CD8-positive, alpha-beta memory T cell (primary cell): ENCODE results near the gene GLCE. TPM values are rescaled to one million over a fixed set of nuclear protein-coding genes. Genes with fewer than 3 reads are reported as not detected.

Experiments
- CTCF ChIA-PET: fragments of 350-600 bp; sonication (Branson Sonifier 250); formaldehyde crosslinking; loops from one replicate; lab custom pipeline; 2021; ENCODE audit warnings: antibody characterized with exemption; lab: Charles Lee
- POLR2A ChIA-PET: fragments of 350-600 bp; sonication (Branson Sonifier 250); formaldehyde crosslinking; loops from one replicate; lab custom pipeline; 2021; ENCODE audit warnings: antibody characterized with exemption; lab: Charles Lee
- DNase-seq, 5 donors: peaks; one replicate each; pipeline versions ENCODE4 v3.0.0 to v3.0.0-alpha.2; 2020 to 2022; ENCODE audit warnings: mixed read lengths in 1 of 5
- H3K27ac ChIP-seq: one replicate; pipeline ENCODE4 v1.7.0; 2013; ENCODE audit warnings: low read depth, mild to moderate bottlenecking, low read length, moderate library complexity
- H3K27me3 ChIP-seq: 2 replicates; pipeline ENCODE4 v1.7.0; 2013; ENCODE audit warnings: low read length, mild to moderate bottlenecking; ENCODE audit not compliant: insufficient read depth, poor library complexity, severe bottlenecking
- H3K36me3 ChIP-seq: 2 replicates; pipeline ENCODE4 v1.7.0; 2013; ENCODE audit warnings: mild to moderate bottlenecking, low read length, moderate library complexity; ENCODE audit not compliant: insufficient read depth
- H3K4me1 ChIP-seq: 2 replicates; pipeline ENCODE4 v1.7.0; 2013; ENCODE audit warnings: mild to moderate bottlenecking, low read length, moderate library complexity; ENCODE audit not compliant: insufficient read depth
- H3K4me3 ChIP-seq: 2 replicates; pipeline ENCODE4 v1.7.0; 2013; ENCODE audit warnings: mild to moderate bottlenecking, low read length
- H3K9me3 ChIP-seq: 2 replicates; pipeline ENCODE4 v1.7.0; 2013; ENCODE audit warnings: mild to moderate bottlenecking, low read length
- H3K27ac Mint-ChIP-seq, 8 donors: one replicate each; pipeline ENCODE4 v1.8.0; 2020 to 2021; ENCODE audit warnings: mixed read lengths in 8 of 8, mild to moderate bottlenecking in 6 of 8, inconsistent platforms in 3 of 8, moderate library complexity in 3 of 8
- H3K27me3 Mint-ChIP-seq, 2 donors: one replicate each; pipeline ENCODE4 v1.8.0; 2020 to 2021; ENCODE audit warnings: mixed read lengths in 2 of 2, mild to moderate bottlenecking in 1 of 2, moderate library complexity in 1 of 2
- H3K36me3 Mint-ChIP-seq, 3 donors: one replicate each; pipeline ENCODE4 v1.8.0; 2020 to 2021; ENCODE audit warnings: mixed read lengths in 3 of 3, inconsistent platforms in 1 of 3, mild to moderate bottlenecking in 1 of 3
- H3K4me1 Mint-ChIP-seq, 3 donors: one replicate each; pipeline ENCODE4 v1.8.0; 2020 to 2021; ENCODE audit warnings: mixed read lengths in 3 of 3, inconsistent platforms in 1 of 3, mild to moderate bottlenecking in 1 of 3
- H3K4me3 Mint-ChIP-seq, 7 donors: one replicate each; pipeline ENCODE4 v1.8.0; 2020 to 2021; ENCODE audit warnings: mixed read lengths in 7 of 7, mild to moderate bottlenecking in 6 of 7, moderate library complexity in 4 of 7, inconsistent platforms in 2 of 7
- H3K9me3 Mint-ChIP-seq, 5 donors: one replicate each; pipeline ENCODE4 v1.8.0; 2020 to 2022; ENCODE audit warnings: mixed read lengths in 5 of 5, mild to moderate bottlenecking in 3 of 5, moderate library complexity in 2 of 5, inconsistent platforms in 1 of 5
- polyA plus RNA-seq: library from polyadenylated mRNA; unstranded; fragments of 300-500 nt; fragmentation: Illumina TruSeq; gene quantifications from one replicate; pipeline ENCODE4 v1.2.3, GENCODE V29; 2021
- total RNA-seq, 2 experiments: library from RNA; stranded (reverse); gene quantifications; one replicate each; pipeline ENCODE4 v1.2.3, GENCODE V29; 2021

Gene GLCE
- total and polyA plus RNA-seq, 3 experiments from 2014 or later, result 5.4 to 8.4 (median 5.7) TPM

DNA sequence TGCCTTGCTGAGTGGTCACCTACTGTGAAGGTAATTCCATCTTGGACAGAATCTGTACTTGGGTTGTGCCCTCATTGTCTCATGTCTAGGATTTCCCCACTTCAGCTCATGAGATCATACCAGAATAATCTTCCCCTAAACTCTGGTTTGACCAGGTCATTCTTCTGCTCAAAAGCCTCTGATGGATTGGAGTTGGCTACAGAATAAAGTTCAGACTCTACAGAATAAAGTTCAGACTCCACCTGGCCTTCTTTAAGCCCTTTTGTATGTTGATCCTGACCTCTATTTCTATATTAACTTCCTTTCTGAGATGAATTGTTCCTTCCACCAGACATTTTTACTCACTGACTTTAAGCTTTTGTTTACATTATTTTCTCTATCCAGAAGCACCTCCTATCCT is 6.4 kb upstream of the GLCE start:
- Mint-ChIP-seq H3K27ac (no peak overlapping the region), H3K4me1 (peaks cover under 1 to 2% (median 1%) of the 10 kb centered on the region in 3 donors), H3K27me3 (peaks cover 9 to 62% of the 10 kb centered on the region in 2 donors), H3K4me3 (no peak overlapping the region), H3K36me3 (no peaks in the 10 kb centered on the region), H3K9me3 (no peaks in the 10 kb centered on the region)
- no peaks in the 10 kb centered on the region for H3K27me3 ChIP-seq
- DNase-seq, result no peak
- H3K9me3 ChIP-seq, result no peaks in the 10 kb centered on the region
- H3K27ac ChIP-seq, result no peak overlapping the region
- no peak overlapping the region for H3K4me3 ChIP-seq
- H3K36me3 ChIP-seq, result no peaks in the 10 kb centered on the region
- POLR2A ChIA-PET, result no interaction called here
- CTCF ChIA-PET, result no interaction called here
- no peaks in the 10 kb centered on the region for H3K4me1 ChIP-seq

DNA sequence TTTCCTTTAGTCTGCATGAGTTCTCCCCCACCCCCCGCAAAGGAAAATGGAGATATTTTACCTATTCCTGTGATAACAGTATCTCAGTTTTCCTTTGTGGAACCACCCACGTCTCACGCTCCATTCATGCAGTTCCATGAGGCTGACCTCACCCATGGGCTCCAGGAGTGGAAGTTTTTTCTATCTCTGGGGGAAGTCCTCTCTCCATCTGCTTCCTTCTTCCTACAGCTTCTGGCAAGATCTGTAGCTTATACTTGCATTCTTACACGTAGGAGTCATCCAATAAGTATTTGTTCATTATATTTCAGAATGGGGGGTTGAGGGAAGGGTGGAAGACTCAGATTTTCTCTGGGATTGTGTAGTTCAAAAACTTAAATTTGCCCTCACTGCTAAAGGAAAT is 5.8 kb upstream of the GLCE start:
- no peaks in the 10 kb centered on the region for H3K9me3 ChIP-seq
- no peaks in the 10 kb centered on the region for H3K9me3 Mint-ChIP-seq
- ChIA-PET POLR2A (no interaction called here), CTCF (no interaction called here)
- peaks cover 3 to 5% (median 5%) of the 10 kb centered on the region in 3 donors for H3K4me1 Mint-ChIP-seq
- H3K4me1 ChIP-seq, result no peaks in the 10 kb centered on the region
- H3K27me3 Mint-ChIP-seq, result peaks cover 9 to 58% of the 10 kb centered on the region in 2 donors
- no peaks in the 10 kb centered on the region for H3K36me3 Mint-ChIP-seq
- DNase-seq, result no peak
- no peak overlapping the region for H3K4me3 ChIP-seq
- no peaks in the 10 kb centered on the region for H3K27me3 ChIP-seq
- no peak overlapping the region for H3K4me3 Mint-ChIP-seq
- no peaks in the 10 kb centered on the region for H3K36me3 ChIP-seq
- H3K27ac ChIP-seq, result no peak overlapping the region
- H3K27ac Mint-ChIP-seq, result no peak overlapping the region

DNA sequence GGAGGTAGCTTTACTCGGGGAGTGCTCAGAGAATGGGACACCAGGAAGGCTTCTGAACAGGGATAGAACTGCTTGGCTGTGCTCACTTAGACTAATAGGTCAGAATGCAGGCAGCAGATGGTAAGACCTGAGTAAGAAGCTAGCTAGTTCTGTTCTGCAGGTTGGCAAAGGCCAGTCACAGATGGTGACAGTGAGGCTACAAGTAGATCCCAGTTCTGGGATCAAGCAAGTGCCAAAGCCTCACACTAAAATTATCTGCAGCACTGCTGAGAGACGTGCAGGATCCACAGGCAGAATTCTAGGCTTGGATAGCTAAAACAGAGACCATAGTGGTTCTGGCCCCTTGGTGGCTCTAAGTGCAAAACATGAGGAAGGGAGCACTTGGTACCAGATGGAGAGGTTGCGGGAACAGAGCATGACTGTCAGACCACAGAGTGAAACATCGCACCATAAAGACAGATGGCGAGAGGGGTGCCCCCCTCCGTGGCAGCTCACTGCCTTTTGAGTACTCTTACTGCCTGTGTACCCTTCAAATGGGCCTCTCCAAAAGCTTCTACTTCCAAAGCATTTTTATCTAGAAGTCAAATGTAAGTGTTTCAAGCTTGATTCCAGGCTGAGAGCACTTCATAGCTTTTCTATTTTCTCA is 3.6 kb upstream of the GLCE start:
- DNase-seq, result no peak
- Histone ChIP-seq H3K27ac (no peak overlapping the region), H3K36me3 (no peaks in the 10 kb centered on the region), H3K4me1 (peaks cover 5% of the 10 kb centered on the region), H3K9me3 (no peaks in the 10 kb centered on the region), H3K27me3 (no peaks in the 10 kb centered on the region), H3K4me3 (no peak overlapping the region)
- peaks cover 11 to 38% of the 10 kb centered on the region in 2 donors for H3K27me3 Mint-ChIP-seq
- CTCF ChIA-PET, result no interaction called here
- POLR2A ChIA-PET, result no interaction called here
- H3K9me3 Mint-ChIP-seq, result no peaks in the 10 kb centered on the region
- no peak overlapping the region for H3K27ac Mint-ChIP-seq
- H3K36me3 Mint-ChIP-seq, result peaks cover 0 to 12% (median 0%) of the 10 kb centered on the region in 3 donors
- H3K4me3 Mint-ChIP-seq, result peak overlapping the region in 2 of 7 donors; percentile 9 to 29
- peaks cover 10 to 14% (median 11%) of the 10 kb centered on the region in 3 donors for H3K4me1 Mint-ChIP-seq

DNA sequence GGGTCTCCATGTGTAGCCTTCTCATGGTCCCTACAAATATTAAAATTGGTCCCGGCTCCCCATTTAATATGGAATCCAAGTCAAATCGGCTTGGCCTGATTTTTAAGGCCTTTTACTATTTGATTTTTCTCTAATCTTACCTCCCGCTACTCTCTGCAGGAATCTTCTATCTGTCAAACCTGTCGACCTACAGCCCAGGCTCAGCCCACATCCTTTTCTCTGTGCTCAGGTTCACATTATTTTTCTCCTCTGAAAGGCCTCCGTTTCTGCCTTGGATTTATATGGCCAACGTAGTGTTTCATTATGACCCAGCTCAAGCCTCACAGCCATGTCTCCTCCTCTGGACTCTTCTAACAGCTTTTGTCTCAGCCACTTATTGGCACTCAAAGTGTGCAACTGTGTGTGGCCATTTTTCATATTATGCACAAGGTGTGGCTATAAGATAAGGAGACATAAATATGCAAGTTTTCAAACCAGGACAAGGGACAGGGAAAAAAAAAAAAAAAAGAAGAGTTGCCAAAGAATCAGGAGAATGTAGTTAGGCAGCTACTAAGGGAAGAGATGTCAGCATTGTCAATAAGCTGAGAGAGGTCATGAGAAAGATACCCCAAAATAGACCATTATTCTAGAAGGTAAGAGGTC is 2.1 kb upstream of the GLCE start:
- peaks cover 5% of the 10 kb centered on the region for H3K4me1 ChIP-seq
- ChIA-PET CTCF (no interaction called here), POLR2A (no interaction called here)
- peak overlapping the region in 3 of 8 donors; percentile 48 to 88 (median 86) for H3K27ac Mint-ChIP-seq
- DNase-seq, result no peak
- H3K4me3 Mint-ChIP-seq, result peak overlapping the region in 3 of 7 donors; percentile 3 to 99 (median 56)
- peaks cover 11 to 28% of the 10 kb centered on the region in 2 donors for H3K27me3 Mint-ChIP-seq
- H3K9me3 Mint-ChIP-seq, result no peaks in the 10 kb centered on the region
- H3K4me3 ChIP-seq, result no peak overlapping the region
- H3K27ac ChIP-seq, result no peak overlapping the region
- peaks cover 0 to 12% (median 0%) of the 10 kb centered on the region in 3 donors for H3K36me3 Mint-ChIP-seq
- H3K9me3 ChIP-seq, result no peaks in the 10 kb centered on the region
- H3K4me1 Mint-ChIP-seq, result peaks cover 13 to 17% (median 16%) of the 10 kb centered on the region in 3 donors
- H3K27me3 ChIP-seq, result no peaks in the 10 kb centered on the region
- no peaks in the 10 kb centered on the region for H3K36me3 ChIP-seq

DNA sequence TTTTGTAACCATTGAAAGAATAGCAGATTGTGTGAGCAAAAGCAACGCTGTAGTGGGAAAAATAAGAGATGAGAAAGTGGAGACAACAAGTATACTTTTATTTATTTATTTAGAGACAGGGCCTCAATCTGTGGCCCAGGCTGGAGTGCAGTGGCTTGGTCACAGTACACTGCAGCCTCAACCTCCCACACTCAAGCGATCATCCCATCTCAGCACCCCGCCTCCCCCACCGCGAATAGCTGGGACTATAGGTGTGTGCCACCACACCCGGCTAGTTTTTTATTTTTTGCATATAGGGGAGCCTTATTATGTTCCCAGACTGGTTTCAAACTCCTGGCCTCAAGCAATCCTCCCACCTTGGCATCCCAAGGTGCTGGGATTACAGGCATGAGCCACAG is 1.6 kb upstream of the GLCE start:
- ChIA-PET CTCF (no interaction called here), POLR2A (no interaction called here)
- Histone ChIP-seq H3K4me3 (no peak overlapping the region), H3K27ac (no peak overlapping the region), H3K9me3 (no peaks in the 10 kb centered on the region), H3K36me3 (no peaks in the 10 kb centered on the region), H3K27me3 (no peaks in the 10 kb centered on the region), H3K4me1 (peaks cover 5% of the 10 kb centered on the region)
- Mint-ChIP-seq H3K4me1 (peaks cover 13 to 17% (median 16%) of the 10 kb centered on the region in 3 donors), H3K9me3 (no peaks in the 10 kb centered on the region), H3K27me3 (peaks cover 7 to 23% of the 10 kb centered on the region in 2 donors), H3K36me3 (peaks cover 0 to 12% (median 0%) of the 10 kb centered on the region in 3 donors), H3K4me3 (peak overlapping the region; percentile 56 to 99 (median 95)), H3K27ac (peak overlapping the region in 6 of 8 donors; percentile 17 to 88 (median 68))
- no peak for DNase-seq

DNA sequence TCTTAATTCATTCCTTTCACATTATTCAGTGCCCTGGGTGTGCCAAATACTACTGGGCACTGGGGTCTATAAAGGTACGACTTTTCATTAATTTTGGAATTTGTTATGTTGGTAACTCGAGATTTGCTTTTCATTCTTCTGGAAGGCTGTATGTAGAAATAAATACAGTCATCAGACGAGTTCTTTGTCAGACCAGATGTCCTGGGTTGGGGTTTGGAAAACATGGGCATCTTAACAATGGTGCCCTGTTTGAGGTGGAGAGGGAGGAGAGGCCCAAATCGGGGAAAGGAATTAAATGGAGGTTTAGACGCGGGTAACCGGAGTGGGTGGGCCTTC is 662 bp upstream of the GLCE start:
- Mint-ChIP-seq H3K9me3 (no peaks in the 10 kb centered on the region), H3K4me1 (peaks cover 13 to 17% (median 16%) of the 10 kb centered on the region in 3 donors), H3K36me3 (peaks cover 0 to 12% (median 0%) of the 10 kb centered on the region in 3 donors), H3K27ac (peak overlapping the region in 7 of 8 donors; percentile 78 to 93 (median 92)), H3K4me3 (peak overlapping the region; percentile 92 to 99 (median 96)), H3K27me3 (peaks cover 4 to 14% of the 10 kb centered on the region in 2 donors)
- ChIA-PET POLR2A (interaction anchor here (2.0 kb wide), 1 partner anchor 293 kb away, joined by 13 read pairs; the partner anchor contains the start of gene RPLP1), CTCF (no interaction called here)
- no peak overlapping the region for H3K27ac ChIP-seq
- peak overlapping the region; percentile 89 for H3K4me3 ChIP-seq
- H3K4me1 ChIP-seq, result peaks cover 5% of the 10 kb centered on the region
- no peaks in the 10 kb centered on the region for H3K36me3 ChIP-seq
- no peaks in the 10 kb centered on the region for H3K27me3 ChIP-seq
- H3K9me3 ChIP-seq, result no peaks in the 10 kb centered on the region
- DNase-seq, result no peak

DNA sequence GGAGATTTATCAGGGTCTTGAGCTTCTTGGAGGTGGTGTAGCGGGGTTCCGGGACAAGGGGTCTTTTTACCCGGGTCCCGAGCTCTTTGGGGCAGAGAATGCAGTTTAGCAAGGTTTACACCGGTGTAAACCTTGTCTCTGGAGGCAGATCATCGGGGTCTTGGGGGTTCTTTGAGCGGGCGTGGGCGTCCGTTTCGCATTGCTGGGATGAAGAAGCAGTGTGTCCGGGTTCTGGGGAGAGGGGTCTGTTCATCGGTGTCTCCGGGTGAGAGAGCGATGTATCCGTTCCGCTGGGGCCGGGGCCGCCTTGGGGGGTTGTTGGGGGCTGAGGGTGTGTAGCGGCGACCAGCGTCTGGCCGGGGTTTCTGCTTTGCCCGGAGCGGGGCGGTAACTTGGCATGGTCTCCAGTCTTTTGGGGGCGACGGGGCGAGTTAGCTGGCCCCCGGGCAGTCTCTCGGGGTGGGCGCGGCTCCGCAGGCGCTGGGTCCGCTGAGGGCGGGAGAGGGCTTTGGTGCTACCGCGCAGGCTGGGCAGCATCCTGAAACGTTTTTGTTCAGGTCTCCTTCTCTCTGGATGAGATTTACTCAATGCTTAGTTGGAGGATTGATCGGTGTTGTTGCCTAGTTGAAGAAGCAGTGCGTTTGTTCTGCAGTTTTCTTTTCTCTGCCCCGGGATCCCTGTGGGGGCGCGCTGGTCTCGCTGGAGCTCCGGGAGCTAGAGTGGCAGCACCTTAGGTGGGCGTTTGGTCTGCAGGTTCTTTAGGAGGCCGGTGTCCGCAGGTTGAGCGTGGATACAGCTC is 843 bp downstream of the GLCE start:
- POLR2A ChIA-PET, result interaction anchor here (2.0 kb wide), 1 partner anchor 291 kb away, joined by 13 read pairs; the partner anchor contains the start of gene RPLP1
- H3K36me3 ChIP-seq, result no peaks in the 10 kb centered on the region
- Mint-ChIP-seq H3K36me3 (peaks cover 0 to 12% (median 0%) of the 10 kb centered on the region in 3 donors), H3K9me3 (no peaks in the 10 kb centered on the region), H3K4me1 (peaks cover 13 to 25% (median 16%) of the 10 kb centered on the region in 3 donors), H3K4me3 (peak overlapping the region; percentile 92 to 99 (median 96)), H3K27me3 (peaks cover 2% of the 10 kb centered on the region in 2 donors), H3K27ac (peak overlapping the region; percentile 21 to 95 (median 90))
- CTCF ChIA-PET, result interaction anchor here (0.8 to 1.4 kb wide), 3 partner anchors 11 to 454 kb away, joined by 3 to 5 read pairs (median 5); no protein-coding TSS in a partner anchor
- H3K9me3 ChIP-seq, result no peaks in the 10 kb centered on the region
- peaks cover 5% of the 10 kb centered on the region for H3K4me1 ChIP-seq
- peak in 4 of 5 donors; percentile 3 to 25 (median 10) for DNase-seq
- H3K27ac ChIP-seq, result peak overlapping the region; percentile 32
- H3K4me3 ChIP-seq, result peak overlapping the region; percentile 89
- no peaks in the 10 kb centered on the region for H3K27me3 ChIP-seq
